ENCODE data around the gene TTYH2. TPM values are rescaled to one million over a fixed set of nuclear protein-coding genes. Genes with fewer than 3 reads are reported as not detected.

The TTYH2 gene
- total and polyA plus RNA-seq, 9 donors = 9.8 to 43.1 (median 18.9) TPM

GRCh38 chr17:74289688-74290087 is 76.3 kb downstream of the TTYH2 start:
- Histone ChIP-seq H3K36me3 (no peaks in the 10 kb centered on the region), H3K27ac (no peak overlapping the region), H3K9me3 (no peaks in the 10 kb centered on the region), H3K4me1 (ENCODE audit: insufficient read depth) (no peaks in the 10 kb centered on the region), H3K27me3 (no peaks in the 10 kb centered on the region), H3K4me3 (no peak overlapping the region)
- intact Hi-C loops (cut with DNase I) = loop anchor here in 1 of 4 donors (10.0 kb wide), 1 partner anchor 165 kb away; no protein-coding TSS in a partner anchor
- TF ChIP-seq CTCF (IDR thresholded peaks at IDR 0.05) (no peak), EP300 (IDR thresholded peaks at IDR 0.05) (no peak), POLR2A (IDR thresholded peaks at IDR 0.05) (no peak)
- WGBS, 3 donors = 48 to 60% (median 50%) methylated on average over 11 of the region's 11 CpGs
- no peak for DNase-seq

- Histone ChIP-seq H3K27me3 (no peaks in the 10 kb centered on the region), H3K36me3 (no peaks in the 10 kb centered on the region), H3K4me3 (no peak overlapping the region), H3K4me1 (ENCODE audit: insufficient read depth) (no peaks in the 10 kb centered on the region), H3K9me3 (no peaks in the 10 kb centered on the region), H3K27ac (no peak overlapping the region)
- no peak for DNase-seq
- TF ChIP-seq POLR2A (IDR thresholded peaks at IDR 0.05) (no peak), CTCF (IDR thresholded peaks at IDR 0.05) (no peak), EP300 (IDR thresholded peaks at IDR 0.05) (no peak)
- WGBS, 3 donors = 69 to 80% (median 77%) methylated on average over 11 of the region's 11 CpGs
- intact Hi-C loops (cut with DNase I) = loop anchor here in 1 of 4 donors (10.0 kb wide), 1 partner anchor 164 kb away; no protein-coding TSS in a partner anchor
Observed at GRCh38 chr17:74290340-74290739, 77.0 kb downstream of the TTYH2 start.

- DNase-seq = no peak
- H3K36me3 ChIP-seq = no peaks in the 10 kb centered on the region
- no peaks in the 10 kb centered on the region for H3K9me3 ChIP-seq
- H3K4me1 ChIP-seq (ENCODE audit: insufficient read depth) = no peaks in the 10 kb centered on the region
- no peak for TF ChIP-seq POLR2A (IDR thresholded peaks at IDR 0.05)
- TF ChIP-seq CTCF (IDR thresholded peaks at IDR 0.05) = no peak
- TF ChIP-seq EP300 (IDR thresholded peaks at IDR 0.05) = no peak
- H3K27ac ChIP-seq = no peak overlapping the region
- no peak overlapping the region for H3K4me3 ChIP-seq
- intact Hi-C loops (cut with DNase I) = loop anchor here in 1 of 4 donors (10.0 kb wide), 1 partner anchor 162 kb away; no protein-coding TSS in a partner anchor
- no peaks in the 10 kb centered on the region for H3K27me3 ChIP-seq
- 93 to 95% (median 94%) methylated on average over 10 of the region's 10 CpGs for WGBS, 3 donors
Observed at GRCh38 chr17:74292495-74292894, 79.1 kb downstream of the TTYH2 start.

GRCh38 chr17:74295625-74296547 is 82.5 kb downstream of the TTYH2 start:
- intact Hi-C loops (cut with DNase I) = loop anchor here in 3 of 4 donors (5.0 to 10.0 kb wide), 2 partner anchors 84 to 159 kb away; partner anchors contain the start of gene TTYH2 (in 3 of the 3)
- H3K9me3 ChIP-seq = no peaks in the 10 kb centered on the region

More at GRCh38 chr17:74295625-74296547, 82.5 kb downstream of the TTYH2 start:
- H3K36me3 ChIP-seq = no peaks in the 10 kb centered on the region
- no peak overlapping the region for H3K4me3 ChIP-seq
- no peak overlapping the region for H3K27ac ChIP-seq
- no peak for DNase-seq
- H3K4me1 ChIP-seq (ENCODE audit: insufficient read depth) = peaks cover 2% of the 10 kb centered on the region
- 60 to 63% (median 61%) methylated on average over 10 of the region's 10 CpGs for WGBS, 3 donors
- no peaks in the 10 kb centered on the region for H3K27me3 ChIP-seq
- TF ChIP-seq CTCF (IDR thresholded peaks at IDR 0.05) (no peak), POLR2A (IDR thresholded peaks at IDR 0.05) (no peak), EP300 (IDR thresholded peaks at IDR 0.05) (no peak)
